HG03095 (cell line): ENCODE results near the gene SKIC2.
"Not testable (repeated sequence)": the region's sequence is repeated elsewhere in the genome, so short reads cannot be mapped to it uniquely, and the experiment has no call there.

Experiments
- ATAC-seq: cut with Tn5 transposase; IDR thresholded peaks from one replicate; pipeline ENCODE4 v1.9.1; 2021; ENCODE audit warnings: moderate library complexity; ENCODE audit not compliant: unreplicated experiment

The SKIC2 gene

GRCh38 chr6:32003301-32003700 lies 44.3 kb downstream of the SKIC2 start:
- not testable (repeated sequence) for ATAC-seq

- ATAC-seq: not testable (repeated sequence)
These were observed 45.4 kb downstream of the SKIC2 start for GRCh38 chr6:32004393-32004792.

GRCh38 chr6:32004864-32005537 lies 46.0 kb downstream of the SKIC2 start:
- not testable (repeated sequence) for ATAC-seq

- not testable (repeated sequence) for ATAC-seq
These were observed 46.5 kb downstream of the SKIC2 start for GRCh38 chr6:32005538-32005880.

- ATAC-seq: not testable (repeated sequence)
These were observed 47.1 kb downstream of the SKIC2 start for GRCh38 chr6:32005991-32006529.

- not testable (repeated sequence) for ATAC-seq
These were observed 48.1 kb downstream of the SKIC2 start for GRCh38 chr6:32007086-32007485.

GRCh38 chr6:32008037-32008436 lies 49.1 kb downstream of the SKIC2 start:
- ATAC-seq: not testable (repeated sequence)

GRCh38 chr6:32008616-32009015 lies 49.6 kb downstream of the SKIC2 start:
- not testable (repeated sequence) for ATAC-seq

GRCh38 chr6:32009537-32009936 lies 50.6 kb downstream of the SKIC2 start:
- not testable (repeated sequence) for ATAC-seq

GRCh38 chr6:32010856-32011530 lies 52.0 kb downstream of the SKIC2 start:
- ATAC-seq: not testable (repeated sequence)

GRCh38 chr6:32012941-32013617 lies 54.1 kb downstream of the SKIC2 start:
- ATAC-seq: not testable (repeated sequence)

- not testable (repeated sequence) for ATAC-seq
These were observed 54.8 kb downstream of the SKIC2 start for GRCh38 chr6:32013738-32014137.

GRCh38 chr6:32014547-32014946 lies 55.6 kb downstream of the SKIC2 start, which contains the start of gene C4B:
Gene C4B, plus strand, starts transcription at chr6:32014795. Its CDS starts 51 bp downstream, at chr6:32014846.
- not testable (repeated sequence) for ATAC-seq
